Hematopoietic multipotent progenitor cell (in vitro differentiated cells): ENCODE data around the gene SDHA. TPM values are rescaled to one million over a fixed set of nuclear protein-coding genes. Genes with fewer than 3 reads are reported as not detected.
"Not testable (repeated sequence)": the region's sequence is repeated elsewhere in the genome, so short reads cannot be mapped to it uniquely, and the experiment has no call there.

Experiments
- DNase-seq, 3 donors: peaks; one replicate each; pipeline ENCODE4 v3.0.0-alpha.2; 2011 to 2015; ENCODE audit warnings: low read depth in 2 of 3, low spot score in 2 of 3
- total RNA-seq: library from RNA; depleted of rRNA; stranded (reverse); fragments of >200 nt; gene quantifications from one replicate; pipeline ENCODE4 v1.2.3, GENCODE V29; 2012

Gene SDHA
- total RNA-seq, 1 donor: 223 TPM

DNA sequence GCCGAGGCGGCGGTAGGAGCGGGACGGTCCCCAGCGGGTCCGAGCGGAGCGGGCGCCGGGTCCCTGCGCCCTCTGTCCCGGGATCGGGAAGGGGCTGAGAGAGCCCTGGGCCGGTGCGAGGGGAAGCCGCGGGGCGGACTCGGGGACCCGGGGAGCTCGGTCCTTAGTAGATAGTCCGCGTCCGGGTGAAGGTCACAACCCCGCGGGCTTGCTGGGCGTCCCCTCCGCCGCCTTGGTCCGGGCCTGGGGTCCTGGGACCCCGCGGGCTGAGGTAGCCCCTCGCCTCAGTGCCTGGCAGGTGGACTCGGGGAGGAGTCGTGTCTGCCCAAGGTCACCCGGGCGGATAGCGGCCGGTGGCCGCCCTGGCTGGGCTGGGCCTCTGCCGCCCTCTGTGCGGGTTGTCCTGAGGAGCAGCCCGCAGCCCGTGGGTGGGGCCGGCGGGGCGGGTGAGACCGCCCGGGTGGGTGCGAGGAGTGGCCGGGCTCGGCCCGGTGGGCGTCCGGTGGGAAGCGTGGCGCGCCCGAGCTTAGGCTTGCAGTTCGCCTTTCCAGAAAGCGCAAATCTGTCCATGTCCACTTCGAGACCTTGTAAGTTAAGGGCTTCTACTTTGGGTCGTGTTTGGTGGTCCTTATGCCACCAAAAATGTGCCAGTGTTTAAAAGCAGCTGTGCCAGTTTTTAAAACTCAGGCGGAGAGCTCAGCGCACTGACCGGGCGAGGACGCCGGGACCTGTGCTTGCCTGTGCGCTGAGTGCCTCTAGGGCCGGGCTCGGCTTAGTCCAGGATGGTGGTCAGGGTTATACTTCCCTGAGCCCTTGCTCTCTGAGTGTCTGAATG lies 554 bp downstream of the SDHA start:
- DNase-seq: peak in 2 of 3 donors; percentile 12

DNA sequence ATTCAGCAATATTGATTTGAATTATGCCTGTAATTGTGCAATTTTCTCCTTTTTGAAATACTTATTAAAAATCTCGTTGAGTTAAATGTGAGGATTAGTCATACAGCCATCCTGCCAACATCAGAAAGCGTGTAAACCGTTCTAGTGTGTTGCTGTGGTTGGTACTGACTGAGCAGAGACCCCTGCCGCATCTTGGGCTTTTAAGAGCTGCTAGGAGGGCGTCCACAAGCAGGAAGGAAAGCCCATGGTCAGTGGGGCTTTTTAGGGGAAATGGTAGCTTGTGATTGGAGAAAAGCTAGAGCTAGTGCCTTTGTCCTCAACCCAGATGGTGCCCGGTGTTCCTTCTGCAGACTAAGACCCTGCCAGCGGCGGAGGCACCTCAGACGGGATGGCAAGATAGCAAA lies 1.3 kb downstream of the SDHA start:
- peak in 2 of 3 donors; percentile 56 to 61 for DNase-seq

DNA sequence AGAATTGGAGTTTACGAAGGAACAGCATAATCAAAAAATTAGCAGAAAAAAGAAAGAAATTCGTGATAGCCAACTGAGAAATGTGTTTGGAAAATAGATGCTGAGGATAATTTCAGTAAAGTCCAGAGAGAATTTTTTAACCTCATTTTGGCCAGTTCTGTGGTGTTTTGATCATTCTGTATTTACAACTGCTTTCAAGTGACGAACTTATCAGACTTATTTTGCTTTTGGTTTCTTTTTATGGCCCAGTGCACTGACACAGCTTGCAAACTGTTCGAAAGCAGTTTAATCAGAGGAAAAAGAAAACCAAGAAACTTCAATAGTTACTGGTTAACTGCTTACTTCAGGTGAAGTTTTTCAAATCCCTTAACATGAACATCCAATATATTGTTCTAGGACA lies 1.9 kb downstream of the SDHA start:
- DNase-seq: peak in 2 of 3 donors; percentile 19 to 47

DNA sequence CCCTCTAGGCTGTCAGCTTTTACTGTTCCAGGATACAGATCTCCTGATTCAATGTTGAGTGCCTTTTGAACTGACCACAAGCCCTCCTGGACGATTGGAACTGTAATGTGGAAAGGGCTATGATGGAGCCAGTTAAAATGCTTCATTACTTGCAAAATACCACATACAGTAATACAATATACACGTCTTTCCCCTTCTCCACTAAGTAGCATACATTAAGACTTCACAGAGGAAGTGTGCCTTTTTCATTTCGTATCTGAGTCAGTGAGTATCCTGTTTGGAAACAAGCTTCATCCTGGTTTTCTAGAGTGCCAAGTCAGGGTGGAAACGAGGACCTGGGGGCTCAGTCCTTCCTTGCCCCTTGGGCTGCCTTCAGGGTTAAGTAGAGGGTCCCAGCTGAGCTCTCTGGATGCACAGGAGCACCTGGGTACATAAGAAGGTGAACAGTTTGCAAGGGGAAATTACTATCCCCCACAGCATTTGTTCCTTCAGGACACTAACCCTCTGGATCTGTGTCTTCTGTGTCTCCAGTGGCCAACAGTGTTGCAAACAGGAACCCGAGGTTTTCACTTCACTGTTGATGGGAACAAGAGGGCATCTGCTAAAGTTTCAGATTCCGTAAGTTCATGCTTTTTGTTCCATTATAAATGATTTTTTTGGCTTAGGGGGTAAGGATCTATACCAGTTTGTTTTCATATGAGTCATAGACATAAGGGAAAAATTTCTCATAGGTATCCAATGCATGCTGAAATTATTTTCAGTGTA lies 5.0 kb downstream of the SDHA start:
- not testable (repeated sequence) for DNase-seq

DNA sequence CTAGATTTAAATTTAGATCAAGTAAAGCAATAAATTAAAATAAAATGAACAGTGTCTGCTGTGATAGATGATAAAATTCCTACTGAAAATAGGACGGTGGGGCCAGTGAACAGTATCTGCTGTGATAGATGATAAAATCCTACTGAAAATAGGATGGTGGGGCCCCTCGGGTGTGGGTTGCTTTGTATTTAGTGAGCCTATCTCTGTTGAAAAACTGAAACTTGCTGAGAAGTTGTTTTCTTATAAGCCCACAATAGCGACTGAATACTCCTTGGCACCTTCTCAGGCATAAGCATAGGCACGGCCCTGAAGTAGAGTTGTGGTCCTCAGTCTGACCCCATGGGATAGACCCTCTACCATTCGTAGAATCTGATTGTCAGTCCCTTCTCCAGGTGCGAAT lies 5.7 kb downstream of the SDHA start:
- DNase-seq: no peak

- no peak for DNase-seq
Measured at GRCh38 chr5:225334-225733, 7.2 kb downstream of the SDHA start.

DNA sequence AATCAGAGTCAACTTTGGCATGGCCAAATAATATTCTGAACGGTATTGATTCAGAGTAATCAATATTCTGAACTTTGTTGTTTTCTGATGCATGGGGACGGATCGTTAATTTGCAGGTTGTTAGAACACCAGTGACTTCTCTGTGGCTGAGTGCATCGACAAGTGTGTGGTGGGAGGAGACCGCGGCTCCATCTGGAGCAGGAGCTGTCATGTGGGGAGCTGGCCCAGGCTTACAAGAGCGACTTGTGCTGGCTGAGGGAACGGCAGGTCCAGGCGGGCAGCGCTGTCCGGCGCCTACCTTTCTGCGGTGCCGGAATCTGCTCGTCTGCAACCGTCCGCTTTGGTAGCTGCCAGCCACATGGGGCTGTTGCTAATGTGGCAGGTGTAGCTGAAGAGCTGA lies 9.3 kb downstream of the SDHA start:
- not testable (repeated sequence) for DNase-seq

- DNase-seq: no peak
Measured at GRCh38 chr5:228886-229285, 10.8 kb downstream of the SDHA start.

DNA sequence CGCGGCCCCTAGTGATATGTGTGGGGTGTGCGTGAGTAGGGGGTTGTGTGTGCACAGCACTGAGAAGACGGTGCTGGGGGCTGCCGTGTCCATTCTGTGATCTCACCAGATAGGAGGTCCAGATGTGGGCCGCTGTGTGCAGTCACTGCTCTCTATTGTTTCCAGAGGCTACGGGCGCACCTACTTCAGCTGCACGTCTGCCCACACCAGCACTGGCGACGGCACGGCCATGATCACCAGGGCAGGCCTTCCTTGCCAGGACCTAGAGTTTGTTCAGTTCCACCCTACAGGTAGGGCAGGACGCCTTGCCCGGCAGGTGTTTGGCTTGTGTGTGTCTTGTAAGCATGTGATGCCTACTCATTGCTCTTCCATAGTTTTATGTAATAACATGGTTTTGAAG lies 12.6 kb downstream of the SDHA start:
- DNase-seq: no peak

GRCh38 chr5:231661-232060 lies 13.5 kb downstream of the SDHA start:
- DNase-seq: no peak

GRCh38 chr5:233426-233825 lies 15.3 kb downstream of the SDHA start:
- DNase-seq: not testable (repeated sequence)

GRCh38 chr5:234450-234849 lies 16.3 kb downstream of the SDHA start:
- DNase-seq: no peak

DNA sequence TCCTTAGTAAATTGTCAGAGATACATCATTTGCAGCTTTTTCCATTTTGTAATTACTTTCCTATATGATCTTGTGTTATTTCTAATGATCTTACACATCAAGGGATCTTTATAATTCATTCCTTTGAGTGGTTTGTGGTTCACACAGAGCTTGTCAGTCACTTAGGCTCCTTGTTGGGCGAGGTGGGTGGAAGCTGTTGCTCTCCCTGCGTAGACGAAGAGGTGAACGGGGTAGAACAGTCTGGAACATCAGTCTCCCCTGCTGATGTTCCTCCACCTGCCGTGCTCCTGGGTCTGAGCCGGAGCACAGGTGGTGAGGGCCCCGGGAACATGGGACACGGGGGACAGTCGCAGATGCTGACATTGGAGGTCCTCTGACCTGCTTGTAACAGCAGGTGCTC lies 17.4 kb downstream of the SDHA start:
- DNase-seq: not testable (repeated sequence)

DNA sequence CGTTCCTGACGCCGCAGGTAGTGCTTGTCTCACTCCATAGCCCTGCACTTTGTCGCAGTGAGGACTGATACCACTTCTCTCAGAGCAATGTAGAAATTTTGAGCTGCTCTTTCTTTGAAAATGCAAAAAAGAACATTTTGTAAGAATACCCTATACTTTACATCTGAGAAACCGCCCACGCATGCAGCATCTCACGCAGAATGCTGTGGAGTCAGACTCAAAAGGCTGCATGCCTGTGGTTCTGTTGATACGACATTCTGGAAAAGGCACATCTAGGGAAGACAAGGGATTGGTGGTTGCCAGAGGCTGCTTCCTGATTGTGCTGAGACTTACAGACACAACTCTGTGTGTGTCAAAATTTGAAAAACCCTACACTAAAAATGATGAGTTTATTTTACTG lies 19.8 kb downstream of the SDHA start:
- not testable (repeated sequence) for DNase-seq

GRCh38 chr5:240550-240949 lies 22.4 kb downstream of the SDHA start:
- not testable (repeated sequence) for DNase-seq

DNA sequence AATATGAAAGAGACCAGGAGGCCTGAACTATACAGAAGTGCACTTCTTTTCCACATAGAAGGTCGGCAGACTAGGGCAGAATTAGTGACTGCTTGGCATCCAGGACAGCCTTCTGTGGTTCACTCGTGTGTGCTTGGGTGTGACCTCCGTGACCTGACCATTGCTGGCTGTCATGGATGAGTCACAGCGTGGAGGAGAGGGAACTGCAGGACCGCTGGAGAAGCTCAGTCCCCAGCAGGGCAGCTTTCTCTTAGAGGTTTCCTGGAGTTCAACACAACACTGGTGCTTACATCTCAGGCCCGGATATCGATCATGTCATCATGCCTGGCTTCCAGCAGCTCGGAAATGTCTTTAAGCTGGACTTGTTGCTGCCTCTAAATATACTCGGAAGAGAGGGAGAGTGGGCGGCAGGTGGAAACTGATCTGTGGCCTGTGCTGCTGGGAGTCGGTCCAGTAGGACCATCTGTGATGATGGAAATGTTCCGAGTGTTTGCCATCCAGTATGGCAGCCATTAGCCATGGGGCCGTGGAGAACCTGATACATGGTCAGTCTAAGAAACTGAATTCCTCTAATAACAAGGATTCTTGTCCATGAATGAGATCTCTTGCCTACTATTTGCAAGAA lies 23.0 kb downstream of the SDHA start:
- DNase-seq: not testable (repeated sequence)

DNA sequence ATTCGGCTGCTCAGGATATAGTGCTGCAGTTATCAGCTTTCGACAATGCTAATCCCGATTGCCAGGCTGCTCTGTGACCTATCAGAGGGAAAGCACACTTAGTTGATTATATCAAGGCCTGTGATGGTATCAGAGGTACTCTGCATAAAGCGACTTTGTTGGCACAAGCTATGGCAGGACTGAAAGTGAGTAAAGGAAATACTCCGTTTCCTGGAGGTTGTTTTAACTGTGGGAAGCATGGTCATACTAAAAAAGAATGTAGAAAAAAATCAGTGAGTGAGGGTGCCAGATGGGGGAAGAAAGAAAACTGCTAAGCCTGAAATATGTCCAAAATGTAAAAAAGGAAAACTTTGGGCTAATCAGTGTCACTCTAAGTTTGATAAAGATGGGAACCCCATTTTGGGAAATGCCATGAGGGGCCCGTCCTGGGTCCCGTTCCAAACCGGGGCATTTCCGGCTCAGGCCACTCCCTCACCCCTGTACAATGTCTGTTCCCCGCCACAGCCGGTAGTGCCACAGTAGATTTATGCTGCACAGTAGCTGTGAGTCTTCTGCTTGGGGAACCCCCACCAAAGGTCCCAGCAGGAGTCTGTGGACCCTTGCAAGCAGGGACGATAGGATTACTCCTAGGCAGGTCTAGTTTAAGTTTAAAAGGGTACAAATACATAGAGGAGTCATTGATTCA lies 25.7 kb downstream of the SDHA start:
- DNase-seq: peak in 2 of 3 donors; percentile 39 to 63

GRCh38 chr5:245717-246116 lies 27.6 kb downstream of the SDHA start:
- DNase-seq: not testable (repeated sequence)

DNA sequence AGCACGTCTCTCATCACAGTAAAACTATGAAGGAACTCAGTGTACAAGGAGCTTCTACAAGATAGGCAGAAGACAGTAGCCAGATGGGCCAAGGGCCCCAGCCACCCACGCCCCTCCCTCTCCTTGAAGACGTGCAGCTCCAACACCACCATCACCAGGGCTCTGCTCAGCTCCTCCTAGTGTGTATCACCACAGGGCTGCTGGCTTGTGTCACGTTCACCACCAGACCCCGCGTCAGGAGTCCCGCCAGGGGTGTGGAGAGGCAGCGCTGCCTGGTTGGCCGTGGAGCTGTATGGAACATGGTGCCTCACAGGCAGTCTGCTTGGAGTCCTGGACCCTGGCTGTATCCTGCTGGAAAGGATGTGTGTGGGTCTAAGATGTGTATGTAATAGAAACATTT lies 32.3 kb downstream of the SDHA start:
- not testable (repeated sequence) for DNase-seq

DNA sequence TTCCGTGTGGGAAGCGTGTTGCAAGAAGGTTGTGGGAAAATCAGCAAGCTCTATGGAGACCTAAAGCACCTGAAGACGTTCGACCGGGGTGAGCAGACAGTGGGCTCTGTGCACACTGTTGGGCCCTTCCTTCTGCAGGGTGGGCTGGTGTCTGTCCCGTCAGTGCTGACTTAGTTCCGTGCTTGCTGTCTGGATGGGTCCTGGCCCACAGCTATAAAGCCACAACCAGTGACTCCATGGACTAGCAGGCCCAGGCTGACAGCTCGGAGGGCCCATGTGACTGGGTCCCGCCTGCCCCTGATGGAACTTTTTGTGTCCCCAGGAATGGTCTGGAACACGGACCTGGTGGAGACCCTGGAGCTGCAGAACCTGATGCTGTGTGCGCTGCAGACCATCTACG lies 32.9 kb downstream of the SDHA start:
- DNase-seq: not testable (repeated sequence)

DNA sequence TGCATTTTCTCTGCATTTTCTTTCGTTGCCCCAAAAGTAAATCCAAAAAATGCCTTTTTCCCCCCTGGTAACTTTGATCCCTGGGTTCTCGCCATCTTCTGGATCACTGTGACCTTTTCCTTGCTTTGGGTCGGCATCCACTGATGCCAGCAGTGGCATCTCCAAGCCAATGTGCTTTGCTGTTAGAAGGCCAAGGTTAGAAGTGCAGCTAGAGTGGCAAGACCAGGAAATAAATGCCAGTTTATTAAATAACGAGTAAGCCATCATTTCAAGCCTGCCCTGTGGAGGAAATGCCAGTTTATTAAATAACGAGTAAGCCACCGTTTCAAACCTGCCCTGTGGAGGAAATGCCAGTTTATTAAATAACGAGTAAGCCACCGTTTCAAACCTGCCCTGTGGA lies 33.4 kb downstream of the SDHA start:
- DNase-seq: not testable (repeated sequence)
